ENCODE results near the gene C11orf16. TPM values are rescaled to one million over a fixed set of nuclear protein-coding genes. Genes with fewer than 3 reads are reported as not detected.

The C11orf16 gene
- total and polyA plus RNA-seq, 2 donors (not counting 3 experiments of a cell fraction or from before 2014, with no cell fraction given) = not detected

GRCh38 chr11:8928205-8928604, 4.5 kb downstream of the C11orf16 start:
- ChIA-PET CTCF (interaction anchor here (0.9 kb wide), 1 partner anchor 14 kb away, joined by 3 read pairs; no protein-coding TSS in a partner anchor), POLR2A (no interaction called here)
- no peak for FAIRE-seq
- Histone ChIP-seq H3K27me3 (ENCODE audit: control insufficient read depth in 2 of 2, insufficient read depth in 2 of 2, low read length in 2 of 2) (no peaks in the 10 kb centered on the region), H3K4me1 (ENCODE audit: control insufficient read depth, extremely low read depth, insufficient read depth, low read length) (no peaks in the 10 kb centered on the region), H4K20me1 (replicated peaks; ENCODE audit: control insufficient read depth, extremely low read depth, insufficient read depth, low read length) (no peaks in the 10 kb centered on the region), H3K36me3 (ENCODE audit: control insufficient read depth in 2 of 2, extremely low read depth in 1 of 2, insufficient read depth in 2 of 2, low read length in 2 of 2) (no peaks in the 10 kb centered on the region), H3K4me3 (replicated peaks in 1 of 3; ENCODE audit: insufficient read depth in 1 of 3, low read depth in 1 of 3, low read length in 3 of 3) (no peak overlapping the region), H3K4me2 (ENCODE audit: insufficient read depth, low read length) (no peak overlapping the region), H3K9me1 (replicated peaks; ENCODE audit: control insufficient read depth, extremely low read depth, insufficient read depth, low read length) (no peaks in the 10 kb centered on the region), H3K79me2 (ENCODE audit: control insufficient read depth, insufficient read depth, low read length) (no peaks in the 10 kb centered on the region), H3K9ac (replicated peaks; ENCODE audit: extremely low read depth, insufficient read depth, low read length) (no peak overlapping the region), H3K9me3 (replicated peaks; ENCODE audit: control insufficient read depth, insufficient read depth, low read length) (no peaks in the 10 kb centered on the region), H3K27ac (ENCODE audit: insufficient read depth, low read depth, low read length) (no peak overlapping the region), H2AFZ (ENCODE audit: low read depth, low read length) (no peak overlapping the region)
- no TSS peak for BruUV-seq (replicated peaks)
- dilution Hi-C loops (cut with MboI; ENCODE audit: extremely low pct_ligation_motif_present, low sequenced_read_pairs) = no loop called here
- TF ChIP-seq JUN (IDR thresholded peaks at IDR 0.05; ENCODE audit: borderline replicate concordance, insufficient read depth, insufficient read length, low read depth) (no peak), MAX (IDR thresholded peaks at IDR 0.05; ENCODE audit: insufficient read depth, insufficient read length) (no peak), POLR2A (IDR thresholded peaks at IDR 0.05; ENCODE audit: low read depth, low read length) (no peak), MYC (IDR thresholded peaks at IDR 0.05; ENCODE audit: low read depth, low read length) (no peak), POLR2AphosphoS5 (IDR thresholded peaks at IDR 0.05; ENCODE audit: insufficient read depth, low read depth, low read length) (no peak), EZH2 (IDR thresholded peaks at IDR 0.05; ENCODE audit: borderline replicate concordance, low read depth, low read length, severe bottlenecking) (no peak), FOS (IDR thresholded peaks at IDR 0.05; ENCODE audit: borderline replicate concordance, insufficient read depth, low read length) (no peak), GATA2 (IDR thresholded peaks at IDR 0.05; ENCODE audit: insufficient read depth, insufficient read length, low read depth, low read length) (no peak)
- TF ChIP-seq, protein P1, sequence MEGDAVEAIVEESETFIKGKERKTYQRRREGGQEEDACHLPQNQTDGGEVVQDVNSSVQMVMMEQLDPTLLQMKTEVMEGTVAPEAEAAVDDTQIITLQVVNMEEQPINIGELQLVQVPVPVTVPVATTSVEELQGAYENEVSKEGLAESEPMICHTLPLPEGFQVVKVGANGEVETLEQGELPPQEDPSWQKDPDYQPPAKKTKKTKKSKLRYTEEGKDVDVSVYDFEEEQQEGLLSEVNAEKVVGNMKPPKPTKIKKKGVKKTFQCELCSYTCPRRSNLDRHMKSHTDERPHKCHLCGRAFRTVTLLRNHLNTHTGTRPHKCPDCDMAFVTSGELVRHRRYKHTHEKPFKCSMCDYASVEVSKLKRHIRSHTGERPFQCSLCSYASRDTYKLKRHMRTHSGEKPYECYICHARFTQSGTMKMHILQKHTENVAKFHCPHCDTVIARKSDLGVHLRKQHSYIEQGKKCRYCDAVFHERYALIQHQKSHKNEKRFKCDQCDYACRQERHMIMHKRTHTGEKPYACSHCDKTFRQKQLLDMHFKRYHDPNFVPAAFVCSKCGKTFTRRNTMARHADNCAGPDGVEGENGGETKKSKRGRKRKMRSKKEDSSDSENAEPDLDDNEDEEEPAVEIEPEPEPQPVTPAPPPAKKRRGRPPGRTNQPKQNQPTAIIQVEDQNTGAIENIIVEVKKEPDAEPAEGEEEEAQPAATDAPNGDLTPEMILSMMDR (IDR thresholded peaks at IDR 0.05; ENCODE audit: extremely low read depth in 1 of 2, insufficient read depth in 1 of 2, low read depth in 1 of 2, low read length in 2 of 2) = no peak
- DNase-seq (ENCODE audit: low read depth, low spot score) = no peak
- intact Hi-C loops (cut with micrococcal nuclease) = no loop called here
